Mesendoderm (in vitro differentiated cells): ENCODE results near the gene HS3ST5.

Experiments
- DNase-seq: peaks from one replicate; pipeline ENCODE4 v3.0.0; 2013
- H2AK5ac ChIP-seq: 2 replicates; pipeline ENCODE4 v1.6.1; 2013; ENCODE audit warnings: low read length, inconsistent platforms
- H2BK120ac ChIP-seq: 2 replicates; pipeline ENCODE4 v1.6.1; 2013; ENCODE audit warnings: low read depth, mild to moderate bottlenecking, low read length, moderate library complexity, mixed read lengths
- H2BK15ac ChIP-seq: replicated peaks from 2 replicates; pipeline ENCODE4 v1.6.1; 2013; ENCODE audit warnings: low read depth, mild to moderate bottlenecking, moderate library complexity
- H2BK5ac ChIP-seq: 2 replicates; pipeline ENCODE4 v1.6.1; 2013; ENCODE audit warnings: low read length, inconsistent platforms
- H3K18ac ChIP-seq: 2 replicates; pipeline ENCODE4 v1.6.1; 2013; ENCODE audit warnings: mild to moderate bottlenecking, low read length, mixed read lengths
- H3K23ac ChIP-seq: one replicate; pipeline ENCODE4 v1.6.1; 2013; ENCODE audit warnings: low read length
- H3K27ac ChIP-seq: 2 replicates; pipeline ENCODE4 v1.5.1; 2013; ENCODE audit warnings: low read depth, mild to moderate bottlenecking, inconsistent platforms, low read length, moderate library complexity
- H3K27me3 ChIP-seq: 2 replicates; pipeline ENCODE4 v1.6.1; 2013; ENCODE audit warnings: low read length, control low read depth, mild to moderate bottlenecking, inconsistent platforms; ENCODE audit not compliant: insufficient read depth, poor library complexity
- H3K36me3 ChIP-seq: 2 replicates; pipeline ENCODE4 v1.6.1; 2013; ENCODE audit warnings: low read length, inconsistent platforms; ENCODE audit not compliant: control insufficient read depth, insufficient read depth
- H3K4ac ChIP-seq: one replicate; pipeline ENCODE4 v1.6.1; 2013; ENCODE audit warnings: low read depth, mild to moderate bottlenecking, low read length, moderate library complexity
- H3K4me1 ChIP-seq: 2 replicates; pipeline ENCODE4 v1.6.1; 2013; ENCODE audit warnings: low read depth, low read length, inconsistent platforms; ENCODE audit not compliant: control insufficient read depth
- H3K4me2 ChIP-seq: 2 replicates; pipeline ENCODE4 v1.6.1; 2013; ENCODE audit warnings: low read length
- H3K4me3 ChIP-seq: 2 replicates; pipeline ENCODE4 v1.5.1; 2013; ENCODE audit warnings: mild to moderate bottlenecking, low read length
- H3K56ac ChIP-seq: one replicate; pipeline ENCODE4 v1.6.1; 2013; ENCODE audit warnings: low read length
- H3K79me1 ChIP-seq: 2 replicates; pipeline ENCODE4 v1.6.1; 2013; ENCODE audit warnings: low read length, inconsistent platforms
- H3K79me2 ChIP-seq: 2 replicates; pipeline ENCODE4 v1.6.1; 2013; ENCODE audit warnings: mild to moderate bottlenecking, low read length; ENCODE audit not compliant: control insufficient read depth, insufficient read depth
- H3K9ac ChIP-seq: 2 replicates; pipeline ENCODE4 v1.6.1; 2013; ENCODE audit warnings: low read length, inconsistent platforms
- H4K5ac ChIP-seq: one replicate; pipeline ENCODE4 v1.6.1; 2013; ENCODE audit warnings: low read length
- H4K8ac ChIP-seq: one replicate; pipeline ENCODE4 v1.6.1; 2013; ENCODE audit warnings: low read depth, mild to moderate bottlenecking, control low read depth, low read length, moderate library complexity
- WGBS: extraction: QIAGEN DNeasy Blood & Tissue Kit; methylation state at CpG from one replicate; pipeline ENCODE4 v1.1.7; 2013; ENCODE audit warnings: low lambda C conversion rate, missing lambda C conversion rate; ENCODE audit not compliant: insufficient coverage; ENCODE audit errors: extremely low coverage; 5-methylcytosine and 5-hydroxymethylcytosine counted together

HS3ST5 gene

GRCh38 chr6:114291428-114291827 is 51.4 kb downstream of the HS3ST5 start:
- H3K23ac ChIP-seq, result no peak overlapping the region
- no peaks in the 10 kb centered on the region for H3K36me3 ChIP-seq
- H3K4me2 ChIP-seq, result no peak overlapping the region
- no CpG with 5 or more reads among the region's 2 CpGs for WGBS
- no peak overlapping the region for H3K56ac ChIP-seq
- no peak overlapping the region for H3K27ac ChIP-seq
- H3K79me1 ChIP-seq, result peaks cover 2% of the 10 kb centered on the region
- no peak overlapping the region for H3K9ac ChIP-seq
- H3K4me3 ChIP-seq, result no peak overlapping the region
- peaks cover 6% of the 10 kb centered on the region for H3K4me1 ChIP-seq
- H2BK5ac ChIP-seq, result no peak overlapping the region
- no peak overlapping the region for H3K18ac ChIP-seq
- H3K79me2 ChIP-seq, result no peaks in the 10 kb centered on the region
- no peak overlapping the region for H4K8ac ChIP-seq
- H4K5ac ChIP-seq, result no peak overlapping the region
- no peak overlapping the region for H3K4ac ChIP-seq
- H2AK5ac ChIP-seq, result no peak overlapping the region
- peak; percentile 86 for DNase-seq
- no peaks in the 10 kb centered on the region for H3K27me3 ChIP-seq
- no peak overlapping the region for H2BK15ac ChIP-seq
- no peak overlapping the region for H2BK120ac ChIP-seq

GRCh38 chr6:114290864-114291263 is 52.0 kb downstream of the HS3ST5 start:
- no peak overlapping the region for H3K9ac ChIP-seq
- H2AK5ac ChIP-seq, result no peak overlapping the region
- peaks cover 6% of the 10 kb centered on the region for H3K4me1 ChIP-seq
- H3K4me2 ChIP-seq, result no peak overlapping the region
- H3K27ac ChIP-seq, result peak overlapping the region; percentile 25
- no peak overlapping the region for H4K5ac ChIP-seq
- WGBS, result no CpG with 5 or more reads among the region's 3 CpGs
- no peak overlapping the region for H3K4me3 ChIP-seq
- no peaks in the 10 kb centered on the region for H3K79me2 ChIP-seq
- H3K23ac ChIP-seq, result no peak overlapping the region
- no peaks in the 10 kb centered on the region for H3K27me3 ChIP-seq
- peak overlapping the region; percentile 18 for H3K4ac ChIP-seq
- no peak overlapping the region for H2BK15ac ChIP-seq
- H3K36me3 ChIP-seq, result no peaks in the 10 kb centered on the region
- H3K79me1 ChIP-seq, result peaks cover 2% of the 10 kb centered on the region
- H4K8ac ChIP-seq, result no peak overlapping the region
- H3K18ac ChIP-seq, result peak overlapping the region; percentile 16
- H2BK120ac ChIP-seq, result no peak overlapping the region
- H2BK5ac ChIP-seq, result peak overlapping the region; percentile 66
- peak overlapping the region; percentile 44 for H3K56ac ChIP-seq
- peak; percentile 25 for DNase-seq

GRCh38 chr6:114288701-114289495 is 53.9 kb downstream of the HS3ST5 start:
- Histone ChIP-seq H2BK15ac (peak overlapping the region; percentile 85), H3K9ac (no peak overlapping the region), H4K5ac (no peak overlapping the region), H3K36me3 (no peaks in the 10 kb centered on the region), H3K4me3 (no peak overlapping the region), H3K27me3 (no peaks in the 10 kb centered on the region), H2BK5ac (no peak overlapping the region), H3K4me1 (peaks cover 6% of the 10 kb centered on the region), H3K4ac (peak overlapping the region; percentile 4), H3K23ac (no peak overlapping the region), H2BK120ac (no peak overlapping the region), H3K18ac (no peak overlapping the region), H4K8ac (no peak overlapping the region), H2AK5ac (no peak overlapping the region), H3K27ac (no peak overlapping the region), H3K79me1 (peaks cover 2% of the 10 kb centered on the region), H3K4me2 (no peak overlapping the region), H3K79me2 (no peaks in the 10 kb centered on the region), H3K56ac (no peak overlapping the region)
- no peak for DNase-seq
- no CpG with 5 or more reads among the region's 3 CpGs for WGBS

GRCh38 chr6:114287461-114287860 is 55.4 kb downstream of the HS3ST5 start:
- Histone ChIP-seq H2BK15ac (peak overlapping the region; percentile 57), H3K36me3 (no peaks in the 10 kb centered on the region), H2AK5ac (no peak overlapping the region), H3K56ac (no peak overlapping the region), H3K79me1 (no peaks in the 10 kb centered on the region), H3K23ac (no peak overlapping the region), H3K18ac (peak overlapping the region; percentile 10), H3K4me1 (peaks cover 6% of the 10 kb centered on the region), H3K4me3 (no peak overlapping the region), H4K5ac (no peak overlapping the region), H2BK5ac (no peak overlapping the region), H3K9ac (no peak overlapping the region), H3K27ac (no peak overlapping the region), H4K8ac (no peak overlapping the region), H3K4ac (no peak overlapping the region), H3K27me3 (no peaks in the 10 kb centered on the region), H3K79me2 (no peaks in the 10 kb centered on the region), H2BK120ac (no peak overlapping the region), H3K4me2 (no peak overlapping the region)
- WGBS, result no CpG with 5 or more reads among the region's 2 CpGs
- DNase-seq, result no peak

GRCh38 chr6:114286211-114286610 is 56.6 kb downstream of the HS3ST5 start:
- Histone ChIP-seq H4K5ac (no peak overlapping the region), H3K79me2 (no peaks in the 10 kb centered on the region), H3K9ac (no peak overlapping the region), H2BK5ac (no peak overlapping the region), H3K27me3 (no peaks in the 10 kb centered on the region), H3K79me1 (no peaks in the 10 kb centered on the region), H3K4me2 (no peak overlapping the region), H3K56ac (no peak overlapping the region), H3K23ac (no peak overlapping the region), H2BK15ac (no peak overlapping the region), H3K36me3 (no peaks in the 10 kb centered on the region), H2AK5ac (no peak overlapping the region), H3K18ac (no peak overlapping the region), H3K4me3 (no peak overlapping the region), H3K4me1 (peaks cover 6% of the 10 kb centered on the region), H3K27ac (no peak overlapping the region), H2BK120ac (no peak overlapping the region), H4K8ac (no peak overlapping the region), H3K4ac (no peak overlapping the region)
- WGBS, result no CpG with 5 or more reads among the region's 2 CpGs
- DNase-seq, result no peak

GRCh38 chr6:114284281-114284680 is 58.5 kb downstream of the HS3ST5 start:
- Histone ChIP-seq H3K4me2 (no peak overlapping the region), H4K5ac (no peak overlapping the region)
- DNase-seq, result no peak

More at GRCh38 chr6:114284281-114284680, 58.5 kb downstream of the HS3ST5 start:
- Histone ChIP-seq H3K36me3 (no peaks in the 10 kb centered on the region), H3K4me1 (peaks cover 2% of the 10 kb centered on the region), H4K8ac (no peak overlapping the region), H3K4me3 (no peak overlapping the region), H3K79me2 (no peaks in the 10 kb centered on the region), H3K79me1 (no peaks in the 10 kb centered on the region), H3K9ac (no peak overlapping the region), H2BK5ac (no peak overlapping the region), H3K27ac (no peak overlapping the region), H2BK15ac (no peak overlapping the region), H3K18ac (no peak overlapping the region), H2BK120ac (no peak overlapping the region), H3K23ac (no peak overlapping the region), H3K4ac (no peak overlapping the region), H3K56ac (no peak overlapping the region), H3K27me3 (no peaks in the 10 kb centered on the region), H2AK5ac (no peak overlapping the region)
- WGBS, result 100% methylated on average over 1 of the region's 2 CpGs
